ENCODE data around the gene HPS4. TPM values are rescaled to one million over a fixed set of nuclear protein-coding genes. Genes with fewer than 3 reads are reported as not detected.

The HPS4 gene
- total and polyA plus RNA-seq, 10 of the 15 experiments (the other 5 are each of a cell fraction or from before 2014, with no cell fraction given), result 11.7 to 36.7 (median 30.8) TPM

DNA sequence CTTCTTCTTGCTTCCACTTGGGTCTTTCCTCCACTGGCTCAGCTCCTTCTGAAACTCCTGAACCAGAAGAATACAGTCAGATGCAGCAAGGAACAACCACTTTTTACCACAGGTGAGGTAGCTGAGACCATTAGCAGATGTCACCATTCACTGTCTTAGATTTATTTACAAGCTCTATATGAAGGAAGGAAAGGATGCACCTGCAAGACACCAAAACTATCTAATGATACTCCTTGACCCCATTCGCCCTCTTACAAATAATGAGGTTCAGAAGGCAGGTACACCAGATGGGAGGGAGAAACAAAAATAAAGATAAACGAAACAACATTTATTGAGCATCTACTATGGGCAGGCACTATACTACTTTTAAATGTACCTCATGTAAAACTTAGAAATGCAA, 18.4 kb upstream of the HPS4 start:
- WGBS (ENCODE audit: insufficient coverage, insufficient replicate concordance, low lambda C conversion rate, missing lambda C conversion rate), result 52% methylated on average over 2 of the region's 2 CpGs
- Histone ChIP-seq H3K4me3 (no peak overlapping the region), H2AFZ (ENCODE audit: control insufficient read depth, low read depth, low read length) (no peak overlapping the region), H3K36me3 (ENCODE audit: control insufficient read depth in 2 of 2, insufficient read depth in 2 of 2, low read length in 1 of 2) (peaks cover 26 to 40% of the 10 kb centered on the region in 2 experiments), H4K20me1 (ENCODE audit: control insufficient read depth, insufficient read depth) (no peaks in the 10 kb centered on the region), H3K4me1 (ENCODE audit: control insufficient read depth, insufficient read depth, low read length) (peaks cover 6% of the 10 kb centered on the region), H3K4me2 (ENCODE audit: control insufficient read depth, insufficient read depth) (no peak overlapping the region), H3K9ac (ENCODE audit: control insufficient read depth, insufficient read depth, low read length) (no peak overlapping the region), H3K27me3 (replicated peaks in 1 of 2; ENCODE audit: control insufficient read depth in 2 of 2, insufficient read depth in 2 of 2, low read length in 1 of 2) (no peaks in the 10 kb centered on the region), H3K79me2 (ENCODE audit: control insufficient read depth, insufficient read depth, low read length) (no peaks in the 10 kb centered on the region), H3K9me3 (replicated peaks; ENCODE audit: control insufficient read depth, insufficient read depth, low read length) (no peaks in the 10 kb centered on the region), H3K27ac (ENCODE audit: control insufficient read depth, insufficient read depth) (no peak overlapping the region)
- CTCF ChIA-PET, result interaction anchor here (1.0 to 4.9 kb wide), 11 partner anchors 9 to 176 kb away, joined by 3 to 44 read pairs (median 10); partner anchors contain the start of genes HPS4, SRRD and TFIP11
- POLR2A ChIA-PET, result interaction anchor here (0.6 kb wide), 1 partner anchor 115 kb away, joined by 5 read pairs; no protein-coding TSS in a partner anchor
- intact Hi-C loops (cut with micrococcal nuclease; ENCODE audit: unreplicated experiment), result loop anchor here (5.0 kb wide), 2 partner anchors 90 to 165 kb away; partner anchors contain the start of gene TPST2
- ATAC-seq, result no peak
- BruUV-seq (replicated peaks), result no TSS peak
- no peak for DNase-seq (ENCODE audit: low read depth, low spot score)
- RAD21 ChIA-PET (ENCODE audit: unreplicated experiment), result interaction anchor here (0.7 to 2.6 kb wide), 5 partner anchors 10 to 771 kb away, joined by 3 to 9 read pairs (median 4); partner anchors contain the start of gene TFIP11
- SMC1A ChIA-PET (ENCODE audit: uncharacterized antibody, unreplicated experiment), result interaction anchor here (0.8 to 3.8 kb wide), 7 partner anchors 10 to 163 kb away, joined by 4 to 15 read pairs (median 6); partner anchors contain the start of genes HPS4 and SRRD
- in situ Hi-C loops (cut with MboI), result no loop called here
- FAIRE-seq, result no peak
- TF ChIP-seq NR2F1 (conservative IDR thresholded peaks at IDR 0.05) (no peak), WRNIP1 (IDR thresholded peaks at IDR 0.05; ENCODE audit: borderline replicate concordance, low read depth, low read length) (no peak), IKZF1 (conservative IDR thresholded peaks at IDR 0.05) (no peak), SPI1 (IDR thresholded peaks at IDR 0.05; ENCODE audit: borderline replicate concordance, insufficient read depth, low read depth, low read length) (no peak), TBL1XR1 (IDR thresholded peaks at IDR 0.05; ENCODE audit: low read depth, low read length) (no peak), PAX5 (IDR thresholded peaks at IDR 0.05; ENCODE audit: borderline replicate concordance, low read depth, low read length) (no peak), ELK1 (IDR thresholded peaks at IDR 0.05; ENCODE audit: low read depth, low read length) (no peak), KLF5 (IDR thresholded peaks at IDR 0.05; ENCODE audit: partially characterized antibody) (no peak), PKNOX1 (IDR thresholded peaks at IDR 0.05) (no peak), MXI1 (IDR thresholded peaks at IDR 0.05; ENCODE audit: low read depth, low read length) (no peak), E2F4 (IDR thresholded peaks at IDR 0.05; ENCODE audit: low read depth, low read length) (no peak), FOXM1 (IDR thresholded peaks at IDR 0.05; ENCODE audit: low read depth, low read length) (no peak), ZNF217 (IDR thresholded peaks at IDR 0.05) (no peak), SMAD1 (IDR thresholded peaks at IDR 0.05; ENCODE audit: low read depth, partially characterized antibody) (no peak)
- TF ChIP-seq, protein P1, sequence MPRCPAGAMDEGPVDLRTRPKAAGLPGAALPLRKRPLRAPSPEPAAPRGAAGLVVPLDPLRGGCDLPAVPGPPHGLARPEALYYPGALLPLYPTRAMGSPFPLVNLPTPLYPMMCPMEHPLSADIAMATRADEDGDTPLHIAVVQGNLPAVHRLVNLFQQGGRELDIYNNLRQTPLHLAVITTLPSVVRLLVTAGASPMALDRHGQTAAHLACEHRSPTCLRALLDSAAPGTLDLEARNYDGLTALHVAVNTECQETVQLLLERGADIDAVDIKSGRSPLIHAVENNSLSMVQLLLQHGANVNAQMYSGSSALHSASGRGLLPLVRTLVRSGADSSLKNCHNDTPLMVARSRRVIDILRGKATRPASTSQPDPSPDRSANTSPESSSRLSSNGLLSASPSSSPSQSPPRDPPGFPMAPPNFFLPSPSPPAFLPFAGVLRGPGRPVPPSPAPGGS (IDR thresholded peaks at IDR 0.05; ENCODE audit: borderline replicate concordance, insufficient read depth, low read depth, low read length, poor library complexity, severe bottlenecking), result no peak

All from GM12878 (cell line).